Fibroblast of villous mesenchyme (primary cell): ENCODE results near the gene DHRS9. TPM values are rescaled to one million over a fixed set of nuclear protein-coding genes. Genes with fewer than 3 reads are reported as not detected.
"Not testable (repeated sequence)": the region's sequence is repeated elsewhere in the genome, so short reads cannot be mapped to it uniquely, and the experiment has no call there.

Source experiments
- DNase-seq: peaks from one replicate; pipeline ENCODE4 v3.0.0-alpha.2; 2010; ENCODE audit warnings: low read depth
- H3K4me3 ChIP-seq: 2 replicates; pipeline ENCODE4 v1.5.1; 2011; ENCODE audit warnings: low read depth, mild to moderate bottlenecking, low read length
- total RNA-seq: library from RNA; depleted of rRNA; stranded (reverse); fragments of >200 nt; gene quantifications from 2 replicates; pipeline ENCODE4 v1.2.3, GENCODE V29; 2012
- TF ChIP-seq, protein P1 (sequence below): IDR thresholded peaks from 2 replicates; pipeline ENCODE4 v1.5.1; 2012; ENCODE audit warnings: low read depth, mild to moderate bottlenecking, low read length; ENCODE audit not compliant: insufficient read depth

Gene DHRS9
- total RNA-seq, 1 donor, result under 0.01 TPM

DNA sequence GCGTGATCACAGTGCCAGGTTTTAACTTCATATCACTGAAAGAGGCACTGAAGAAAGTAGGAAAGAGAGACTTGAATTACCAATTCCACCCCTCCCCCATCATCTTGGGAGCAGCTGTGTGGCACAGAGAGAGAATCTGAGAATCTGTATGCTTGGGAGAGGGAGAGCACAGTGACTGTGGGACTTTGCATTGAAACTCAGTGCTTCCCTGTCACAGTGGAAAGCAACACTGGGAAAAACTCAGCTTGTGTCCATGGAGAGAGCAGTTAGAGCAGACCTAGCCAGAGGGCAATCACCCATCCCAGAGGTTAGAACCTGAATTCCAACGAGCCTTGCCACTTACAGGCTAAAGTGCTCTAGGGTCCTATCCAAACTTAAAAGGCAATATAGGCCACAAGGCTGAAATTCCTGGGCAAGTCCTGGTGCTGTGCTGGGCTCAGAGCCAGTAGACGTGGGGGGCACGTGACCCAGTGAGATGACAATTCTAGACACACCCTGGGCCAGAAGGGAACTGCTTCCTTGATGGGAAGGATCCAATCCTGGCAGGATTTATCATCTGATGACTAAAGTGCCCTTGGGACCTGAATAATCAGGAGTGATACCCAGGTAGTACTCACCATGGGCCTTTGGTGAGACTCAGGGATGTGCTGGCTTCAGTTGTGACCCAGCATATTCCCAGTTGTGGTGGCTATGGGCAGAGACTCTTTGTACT is 22.8 kb upstream of the DHRS9 start:
- H3K4me3 ChIP-seq, result no peak overlapping the region
- TF ChIP-seq, protein P1, sequence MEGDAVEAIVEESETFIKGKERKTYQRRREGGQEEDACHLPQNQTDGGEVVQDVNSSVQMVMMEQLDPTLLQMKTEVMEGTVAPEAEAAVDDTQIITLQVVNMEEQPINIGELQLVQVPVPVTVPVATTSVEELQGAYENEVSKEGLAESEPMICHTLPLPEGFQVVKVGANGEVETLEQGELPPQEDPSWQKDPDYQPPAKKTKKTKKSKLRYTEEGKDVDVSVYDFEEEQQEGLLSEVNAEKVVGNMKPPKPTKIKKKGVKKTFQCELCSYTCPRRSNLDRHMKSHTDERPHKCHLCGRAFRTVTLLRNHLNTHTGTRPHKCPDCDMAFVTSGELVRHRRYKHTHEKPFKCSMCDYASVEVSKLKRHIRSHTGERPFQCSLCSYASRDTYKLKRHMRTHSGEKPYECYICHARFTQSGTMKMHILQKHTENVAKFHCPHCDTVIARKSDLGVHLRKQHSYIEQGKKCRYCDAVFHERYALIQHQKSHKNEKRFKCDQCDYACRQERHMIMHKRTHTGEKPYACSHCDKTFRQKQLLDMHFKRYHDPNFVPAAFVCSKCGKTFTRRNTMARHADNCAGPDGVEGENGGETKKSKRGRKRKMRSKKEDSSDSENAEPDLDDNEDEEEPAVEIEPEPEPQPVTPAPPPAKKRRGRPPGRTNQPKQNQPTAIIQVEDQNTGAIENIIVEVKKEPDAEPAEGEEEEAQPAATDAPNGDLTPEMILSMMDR, result no peak
- no peak for DNase-seq

DNA sequence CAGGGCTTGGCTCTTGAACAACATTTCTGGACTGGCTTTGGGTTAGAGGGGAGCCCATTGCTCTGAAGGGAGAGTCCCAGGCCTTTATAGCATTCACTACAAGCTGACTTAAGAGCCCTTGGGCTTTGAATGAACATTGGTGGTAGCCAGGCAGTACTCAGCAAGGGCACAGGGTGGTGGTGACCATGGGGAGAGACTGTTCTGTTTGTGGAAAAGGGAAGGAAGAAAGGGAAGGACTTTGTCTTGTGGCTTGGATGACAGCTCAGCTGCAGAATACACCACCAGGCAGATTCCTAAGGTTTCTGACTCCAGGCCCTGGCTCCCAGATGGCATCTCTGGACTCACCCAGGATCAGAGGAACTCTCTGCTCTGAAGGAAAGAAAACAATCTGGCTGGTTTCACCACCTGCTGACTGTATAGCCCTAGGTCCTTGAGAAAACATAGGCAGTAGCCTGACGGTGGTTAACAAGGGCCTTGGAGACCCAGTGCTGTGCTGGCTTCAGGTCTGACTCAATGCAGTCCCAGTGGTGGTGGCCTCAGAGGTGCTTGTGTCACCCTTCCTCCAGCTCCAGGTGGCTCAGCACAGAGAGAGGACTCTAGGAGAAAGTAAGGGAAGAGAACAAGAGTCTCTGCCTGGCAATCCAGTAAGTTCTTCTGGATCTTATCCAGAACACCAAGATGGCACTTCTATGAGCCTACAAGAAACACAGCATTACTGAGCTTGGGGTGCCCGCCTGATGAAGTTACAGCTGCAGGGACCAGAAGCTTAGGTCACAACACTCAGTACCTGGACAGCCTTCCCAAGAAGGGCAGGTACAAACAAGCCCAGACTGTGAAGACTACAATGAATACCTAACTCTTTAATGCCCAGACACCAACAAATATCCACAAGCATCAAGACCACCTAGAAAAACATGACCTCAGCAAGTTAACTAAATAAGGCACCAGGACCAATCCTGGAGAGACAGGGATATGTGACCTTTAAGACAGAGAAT is 21.8 kb upstream of the DHRS9 start:
- H3K4me3 ChIP-seq, result no peak overlapping the region
- TF ChIP-seq, protein P1, result no peak
- no peak for DNase-seq

DNA sequence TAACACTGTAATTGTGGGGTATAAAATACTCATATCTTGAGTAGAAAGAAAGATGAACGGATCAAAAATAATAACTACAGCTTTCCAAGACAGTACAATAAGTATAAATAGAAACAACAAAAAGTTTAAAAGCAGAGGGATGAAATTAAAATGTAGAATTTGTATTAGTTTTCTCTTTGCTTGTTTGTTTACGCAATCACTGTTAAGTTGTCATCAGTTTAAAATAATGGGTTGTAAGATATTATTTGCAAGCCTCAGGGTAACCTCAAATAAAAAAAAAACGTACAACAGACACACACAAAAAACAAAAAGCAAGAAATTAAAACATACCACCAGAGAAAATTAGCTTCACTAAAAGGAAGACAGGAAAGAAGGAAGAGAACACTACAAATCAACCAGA is 20.2 kb upstream of the DHRS9 start:
- DNase-seq, result no peak
- TF ChIP-seq, protein P1, result no peak

DNA sequence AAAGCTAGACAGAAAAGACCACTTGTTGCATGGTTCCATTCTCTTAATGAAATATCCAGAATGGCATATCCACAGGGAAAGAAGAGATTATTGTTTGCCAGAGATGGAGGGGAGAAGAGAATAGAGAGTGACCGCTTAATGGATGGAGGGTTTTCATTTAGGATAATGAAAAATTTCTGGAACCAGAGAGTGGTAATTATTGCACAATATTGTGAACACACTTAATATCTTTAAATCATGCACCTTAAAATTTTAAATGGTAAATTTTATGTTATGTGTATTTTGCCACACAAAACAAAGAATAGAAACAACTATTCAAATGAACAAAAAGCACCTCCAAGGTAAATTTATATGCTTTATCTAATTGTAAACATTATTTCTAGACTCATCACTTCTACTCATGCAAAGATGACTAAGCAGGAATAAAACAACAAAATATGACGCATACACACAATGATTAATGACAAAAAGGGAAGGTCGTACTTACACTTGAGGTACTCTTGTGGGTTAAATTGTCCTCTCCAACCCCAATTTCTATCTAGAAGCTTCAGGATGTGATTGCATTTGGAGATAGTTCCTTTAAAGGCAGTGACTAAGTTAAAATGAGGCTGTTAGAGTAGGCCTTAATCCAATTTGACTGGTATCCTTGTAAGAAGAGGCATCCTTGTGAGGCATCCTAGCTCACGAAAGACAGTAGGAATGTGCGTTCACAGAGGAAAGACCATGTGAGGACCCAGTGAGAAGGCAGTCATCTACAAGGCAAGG is 18.7 kb upstream of the DHRS9 start:
- TF ChIP-seq, protein P1, result no peak
- H3K4me3 ChIP-seq, result no peak overlapping the region
- DNase-seq, result no peak

More for the DNA sequence above, 20.2 kb upstream of the DHRS9 start:
- no peak overlapping the region for H3K4me3 ChIP-seq

DNA sequence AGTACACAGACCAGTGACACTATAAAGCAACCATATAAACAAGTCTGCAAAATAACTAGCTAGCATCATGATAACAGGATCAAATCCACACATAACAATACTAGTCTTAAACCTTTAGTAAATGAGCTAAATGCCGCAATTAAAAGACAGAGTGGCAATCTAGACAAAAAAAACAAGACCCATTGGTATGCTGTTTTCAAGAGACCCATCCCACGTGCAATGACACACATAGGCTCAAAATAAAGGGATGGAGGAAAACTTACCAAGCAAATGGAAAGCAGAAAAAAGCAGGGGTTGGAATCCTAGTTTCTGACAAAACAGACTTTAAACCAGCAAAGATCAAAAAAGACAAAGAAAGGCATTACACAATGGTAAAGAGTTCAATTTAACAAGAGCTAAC is 14.8 kb upstream of the DHRS9 start:
- H3K4me3 ChIP-seq, DNase-seq: not testable (repeated sequence)

DNA sequence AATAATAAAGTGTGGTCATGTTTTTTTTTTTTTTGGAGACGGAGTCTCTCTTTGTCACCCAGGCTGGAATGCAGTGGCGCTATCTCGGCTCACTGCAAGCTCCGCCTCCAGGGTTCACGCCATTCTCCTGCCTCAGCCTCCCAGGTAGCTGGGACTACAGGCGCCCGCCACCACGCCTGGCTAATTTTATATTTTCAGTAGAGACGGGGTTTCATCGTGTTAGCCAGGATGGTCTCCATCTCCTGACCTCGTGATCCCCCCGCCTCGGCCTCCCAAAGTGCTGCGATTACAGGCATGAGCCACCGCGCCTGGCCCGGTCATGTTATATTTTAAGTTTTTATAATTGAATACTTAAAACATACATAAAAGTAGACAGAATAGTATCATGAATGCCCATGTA is 5.2 kb upstream of the DHRS9 start:
- not testable (repeated sequence) for DNase-seq, H3K4me3 ChIP-seq

DNA sequence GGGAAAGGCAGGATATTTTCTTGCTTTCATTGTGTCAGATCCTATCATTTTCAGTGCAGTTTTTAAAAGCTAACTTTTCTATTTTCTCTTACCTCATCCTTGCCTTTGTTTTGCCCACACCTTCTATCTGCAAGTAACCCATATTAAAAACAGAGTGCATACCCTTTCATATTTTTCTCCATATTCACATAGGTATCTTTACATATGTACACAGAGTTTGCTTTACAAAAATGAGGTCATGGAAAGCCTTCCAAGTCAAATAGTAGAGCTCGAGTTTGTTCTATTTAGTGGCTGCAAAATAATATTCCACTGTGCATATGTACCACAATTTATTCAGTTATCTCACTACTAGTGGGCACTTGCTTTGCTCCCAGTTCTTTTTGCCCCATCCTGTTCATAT is 3.9 kb upstream of the DHRS9 start:
- TF ChIP-seq, protein P1, result no peak
- DNase-seq, result no peak

More for the DNA sequence above, 3.9 kb upstream of the DHRS9 start:
- H3K4me3 ChIP-seq, result no peak overlapping the region
